HepG2 (cell line): ENCODE measurements around the gene CTNNA3. TPM values are rescaled to one million over a fixed set of nuclear protein-coding genes. Genes with fewer than 3 reads are reported as not detected.

Source experiments
- KMT2A ChIP-seq: sonication (generic); formaldehyde crosslinking; IDR thresholded peaks from 2 replicates; pipeline ENCODE4 v1.4.0; 2020; ENCODE audit warnings: missing genetic modification reagents
- POLR2G ChIP-seq: fragments of 200-400 bp; formaldehyde crosslinking; IDR thresholded peaks from 2 replicates; pipeline ENCODE4 v1.6.1; 2018; ENCODE audit warnings: mild to moderate bottlenecking, low read depth, low read length, moderate library complexity
- PPARG ChIP-seq: conservative IDR thresholded peaks from 2 replicates; pipeline ENCODE4 v1.6.1; 2016; ENCODE audit warnings: missing biosample characterization, missing genetic modification reagents
- REPIN1 ChIP-seq: sonication (generic); formaldehyde crosslinking; IDR thresholded peaks from 2 replicates; pipeline ENCODE4 v1.8.0; 2022; ENCODE audit warnings: missing genetic modification reagents, low read depth, mild to moderate bottlenecking, borderline replicate concordance
- ZNF230 ChIP-seq: sonication (generic); formaldehyde crosslinking; IDR thresholded peaks from 2 replicates; pipeline ENCODE4 v1.4.0; 2020; ENCODE audit warnings: mild to moderate bottlenecking, missing genetic modification reagents
- ZNF256 ChIP-seq: sonication (generic); formaldehyde crosslinking; conservative IDR thresholded peaks from 2 replicates; pipeline ENCODE4 v1.4.0; 2020; ENCODE audit warnings: missing genetic modification reagents
- polyA plus RNA-seq, 8 experiments: library from polyadenylated mRNA; depleted of rRNA in 3 of 8; stranded (reverse) in 7 of 8; unstranded in 1 of 8; fragments of >200 nt; fragmentation: Illumina TruSeq in 4 of 8; extraction: Trizol in 4 of 8; gene quantifications; 2 replicates each; pipeline versions ENCODE4 v1.2.1 to v1.2.3, GENCODE V29; 2011 to 2016; ENCODE audit warnings: low read depth in 4 of 8, missing spikeins in 1 of 8, mixed read lengths in 1 of 8; ENCODE audit not compliant: insufficient read depth in 1 of 8
- total RNA-seq, 5 experiments: library from RNA; depleted of rRNA; stranded (reverse); fragments of >200 nt; fragmentation: Illumina TruSeq; extraction: Trizol; gene quantifications; 2 replicates each; pipeline ENCODE4 v1.2.3, GENCODE V29; 2016; ENCODE audit warnings: low read depth in 1 of 5
- TF ChIP-seq, protein P1 (sequence below): sonication (generic); formaldehyde crosslinking; IDR thresholded peaks from 2 replicates; pipeline ENCODE4 v1.5.0; 2020; ENCODE audit warnings: mild to moderate bottlenecking, missing genetic modification reagents, borderline replicate concordance
- TF ChIP-seq, protein P2 (sequence below): sonication (generic); formaldehyde crosslinking; IDR thresholded peaks from 2 replicates; pipeline ENCODE4 v1.5.0; 2020; ENCODE audit warnings: missing genetic modification reagents
- TF ChIP-seq, protein P3 (sequence below): sonication (generic); formaldehyde crosslinking; IDR thresholded peaks from 2 replicates; pipeline ENCODE4 v1.4.0; 2020; ENCODE audit warnings: missing genetic modification reagents; ENCODE audit errors: not compliant biosample characterization

The CTNNA3 gene
- total and polyA plus RNA-seq, 2 of the 13 experiments (the other 11 are each of a cell fraction or from before 2014, with no cell fraction given), result not detected

DNA sequence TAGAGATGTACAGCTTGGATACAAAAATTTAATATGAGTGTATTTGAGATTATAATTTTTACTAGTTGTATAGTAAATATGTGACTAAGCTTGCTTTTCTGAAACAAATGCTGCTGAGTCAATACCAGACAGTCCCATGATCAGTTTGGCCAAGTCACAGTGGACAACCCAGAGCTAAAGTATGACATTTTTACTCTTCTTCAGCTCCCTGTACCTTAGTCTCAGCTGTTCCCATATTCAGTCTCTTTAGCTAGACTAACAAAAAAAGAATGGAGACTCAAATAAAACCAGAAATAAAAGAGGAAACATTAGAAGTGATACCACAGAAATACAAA, 189.3 kb downstream of the CTNNA3 start (continued):
- TF ChIP-seq, protein P1, sequence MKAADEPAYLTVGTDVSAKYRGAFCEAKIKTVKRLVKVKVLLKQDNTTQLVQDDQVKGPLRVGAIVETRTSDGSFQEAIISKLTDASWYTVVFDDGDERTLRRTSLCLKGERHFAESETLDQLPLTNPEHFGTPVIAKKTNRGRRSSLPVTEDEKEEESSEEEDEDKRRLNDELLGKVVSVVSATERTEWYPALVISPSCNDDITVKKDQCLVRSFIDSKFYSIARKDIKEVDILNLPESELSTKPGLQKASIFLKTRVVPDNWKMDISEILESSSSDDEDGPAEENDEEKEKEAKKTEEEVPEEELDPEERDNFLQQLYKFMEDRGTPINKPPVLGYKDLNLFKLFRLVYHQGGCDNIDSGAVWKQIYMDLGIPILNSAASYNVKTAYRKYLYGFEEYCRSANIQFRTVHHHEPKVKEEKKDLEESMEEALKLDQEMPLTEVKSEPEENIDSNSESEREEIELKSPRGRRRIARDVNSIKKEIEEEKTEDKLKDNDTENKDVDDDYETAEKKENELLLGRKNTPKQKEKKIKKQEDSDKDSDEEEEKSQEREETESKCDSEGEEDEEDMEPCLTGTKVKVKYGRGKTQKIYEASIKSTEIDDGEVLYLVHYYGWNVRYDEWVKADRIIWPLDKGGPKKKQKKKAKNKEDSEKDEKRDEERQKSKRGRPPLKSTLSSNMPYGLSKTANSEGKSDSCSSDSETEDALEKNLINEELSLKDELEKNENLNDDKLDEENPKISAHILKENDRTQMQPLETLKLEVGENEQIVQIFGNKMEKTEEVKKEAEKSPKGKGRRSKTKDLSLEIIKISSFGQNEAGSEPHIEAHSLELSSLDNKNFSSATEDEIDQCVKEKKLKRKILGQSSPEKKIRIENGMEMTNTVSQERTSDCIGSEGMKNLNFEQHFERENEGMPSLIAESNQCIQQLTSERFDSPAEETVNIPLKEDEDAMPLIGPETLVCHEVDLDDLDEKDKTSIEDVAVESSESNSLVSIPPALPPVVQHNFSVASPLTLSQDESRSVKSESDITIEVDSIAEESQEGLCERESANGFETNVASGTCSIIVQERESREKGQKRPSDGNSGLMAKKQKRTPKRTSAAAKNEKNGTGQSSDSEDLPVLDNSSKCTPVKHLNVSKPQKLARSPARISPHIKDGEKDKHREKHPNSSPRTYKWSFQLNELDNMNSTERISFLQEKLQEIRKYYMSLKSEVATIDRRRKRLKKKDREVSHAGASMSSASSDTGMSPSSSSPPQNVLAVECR, result no peak
- no peak for TF ChIP-seq PPARG (CRISPR knock-in tag)
- no peak for TF ChIP-seq KMT2A (CRISPR knock-in tag)
- no peak for TF ChIP-seq ZNF230 (CRISPR knock-in tag)
- TF ChIP-seq REPIN1 (CRISPR knock-in tag), result no peak
- TF ChIP-seq, protein P2, sequence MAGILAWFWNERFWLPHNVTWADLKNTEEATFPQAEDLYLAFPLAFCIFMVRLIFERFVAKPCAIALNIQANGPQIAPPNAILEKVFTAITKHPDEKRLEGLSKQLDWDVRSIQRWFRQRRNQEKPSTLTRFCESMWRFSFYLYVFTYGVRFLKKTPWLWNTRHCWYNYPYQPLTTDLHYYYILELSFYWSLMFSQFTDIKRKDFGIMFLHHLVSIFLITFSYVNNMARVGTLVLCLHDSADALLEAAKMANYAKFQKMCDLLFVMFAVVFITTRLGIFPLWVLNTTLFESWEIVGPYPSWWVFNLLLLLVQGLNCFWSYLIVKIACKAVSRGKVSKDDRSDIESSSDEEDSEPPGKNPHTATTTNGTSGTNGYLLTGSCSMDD (CRISPR knock-in tag), result no peak
- no peak for TF ChIP-seq POLR2G
- no peak for TF ChIP-seq ZNF256 (CRISPR knock-in tag)
- TF ChIP-seq, protein P3, sequence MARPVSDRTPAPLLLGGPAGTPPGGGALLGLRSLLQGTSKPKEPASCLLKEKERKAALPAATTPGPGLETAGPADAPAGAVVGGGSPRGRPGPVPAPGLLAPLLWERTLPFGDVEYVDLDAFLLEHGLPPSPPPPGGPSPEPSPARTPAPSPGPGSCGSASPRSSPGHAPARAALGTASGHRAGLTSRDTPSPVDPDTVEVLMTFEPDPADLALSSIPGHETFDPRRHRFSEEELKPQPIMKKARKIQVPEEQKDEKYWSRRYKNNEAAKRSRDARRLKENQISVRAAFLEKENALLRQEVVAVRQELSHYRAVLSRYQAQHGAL, result no peak
